ENCODE measurements around the gene HPN. TPM values are rescaled to one million over a fixed set of nuclear protein-coding genes. Genes with fewer than 3 reads are reported as not detected.

Gene HPN
- total RNA-seq, 1 donor from 2014 or later, result 36.4 TPM

GRCh38 chr19:35075202-35076025, 33.9 kb downstream of the HPN start:
- Histone ChIP-seq H3K9me3 (no peaks in the 10 kb centered on the region), H3K4me1 (no peaks in the 10 kb centered on the region), H3K36me3 (no peaks in the 10 kb centered on the region), H3K27ac (no peak overlapping the region), H3K27me3 (peaks cover 4% of the 10 kb centered on the region), H3K4me3 (no peak overlapping the region)
- intact Hi-C loops (cut with DNase I), result no loop called here
- DNase-seq (no peak), ATAC-seq (no peak)
- no peak for TF ChIP-seq CTCF (IDR thresholded peaks at IDR 0.05)

- no peak for TF ChIP-seq CTCF (IDR thresholded peaks at IDR 0.05)
- Histone ChIP-seq H3K9me3 (no peaks in the 10 kb centered on the region), H3K27ac (no peak overlapping the region), H3K27me3 (no peaks in the 10 kb centered on the region), H3K4me3 (no peak overlapping the region), H3K36me3 (no peaks in the 10 kb centered on the region), H3K4me1 (no peaks in the 10 kb centered on the region)
- intact Hi-C loops (cut with DNase I), result no loop called here
- ATAC-seq (no peak), DNase-seq (no peak)
Measured at GRCh38 chr19:35076026-35076370, 34.5 kb downstream of the HPN start.

GRCh38 chr19:35076657-35077056, 35.1 kb downstream of the HPN start:
- no peak for DNase-seq
- Histone ChIP-seq H3K27ac (no peak overlapping the region), H3K4me3 (no peak overlapping the region), H3K36me3 (no peaks in the 10 kb centered on the region), H3K9me3 (no peaks in the 10 kb centered on the region), H3K27me3 (no peaks in the 10 kb centered on the region), H3K4me1 (no peaks in the 10 kb centered on the region)
- no peak for ATAC-seq
- no peak for TF ChIP-seq CTCF (IDR thresholded peaks at IDR 0.05)
- intact Hi-C loops (cut with DNase I), result no loop called here

- Histone ChIP-seq H3K9me3 (no peaks in the 10 kb centered on the region), H3K27ac (no peak overlapping the region), H3K36me3 (no peaks in the 10 kb centered on the region), H3K27me3 (no peaks in the 10 kb centered on the region), H3K4me3 (no peak overlapping the region), H3K4me1 (no peaks in the 10 kb centered on the region)
- ATAC-seq, result no peak
- no peak for DNase-seq
- TF ChIP-seq CTCF (IDR thresholded peaks at IDR 0.05), result no peak
- intact Hi-C loops (cut with DNase I), result no loop called here
Measured at GRCh38 chr19:35077411-35078223, 36.1 kb downstream of the HPN start.

GRCh38 chr19:35079826-35080225, 38.3 kb downstream of the HPN start:
- no peak overlapping the region for H3K4me3 ChIP-seq
- ATAC-seq (no peak), DNase-seq (no peak)
- no peaks in the 10 kb centered on the region for H3K27me3 ChIP-seq
- no peak for TF ChIP-seq CTCF (IDR thresholded peaks at IDR 0.05)
- no peaks in the 10 kb centered on the region for H3K4me1 ChIP-seq
- H3K27ac ChIP-seq, result no peak overlapping the region
- H3K9me3 ChIP-seq, result no peaks in the 10 kb centered on the region
- intact Hi-C loops (cut with DNase I), result no loop called here
- H3K36me3 ChIP-seq, result no peaks in the 10 kb centered on the region
